Neutrophil (primary cell): ENCODE data around the gene SEC31A.

ENCODE experiments used
- H3K27ac ChIP-seq: fragments of 200-600 bp; sonication (generic); 2 replicates; pipeline ENCODE4 v1.5.1; 2016; ENCODE audit warnings: mild to moderate bottlenecking, moderate library complexity
- H3K27me3 ChIP-seq: fragments of 200-600 bp; sonication (generic); 2 replicates; pipeline ENCODE4 v1.6.0; 2016; ENCODE audit warnings: mild to moderate bottlenecking
- H3K36me3 ChIP-seq: fragments of 200-600 bp; sonication (generic); 2 replicates; pipeline ENCODE4 v1.5.1; 2017
- H3K4me1 ChIP-seq, 2 experiments: fragments of 200-600 bp in 1 of 2; sonication (generic) in 1 of 2; 1 replicate in 1 of 2; 2 replicates in 1 of 2; pipeline versions ENCODE4 v1.5.1 to v1.6.1; 2013 to 2016; ENCODE audit warnings: low read depth in 1 of 2, low read length in 1 of 2, mild to moderate bottlenecking in 1 of 2, moderate library complexity in 1 of 2; ENCODE audit not compliant: control insufficient read depth in 1 of 2, insufficient read depth in 1 of 2
- H3K4me3 ChIP-seq, 2 experiments: fragments of 200-600 bp in 1 of 2; sonication (generic) in 1 of 2; 1 replicate in 1 of 2; 2 replicates in 1 of 2; pipeline ENCODE4 v1.5.1; 2013 to 2016; ENCODE audit warnings: low read depth in 1 of 2, low read length in 1 of 2, mild to moderate bottlenecking in 1 of 2, moderate library complexity in 1 of 2
- H3K9me3 ChIP-seq: fragments of 200-600 bp; sonication (generic); 2 replicates; pipeline ENCODE4 v1.5.1; 2016
- CTCF ChIP-seq: fragments of 200-600 bp; sonication (generic); IDR thresholded peaks from 2 replicates; pipeline ENCODE4 v1.5.1; 2016; ENCODE audit warnings: antibody characterized with exemption

Gene SEC31A

GRCh38 chr4:82810176-82810575 lies 80.8 kb downstream of the SEC31A start:
- no peak for TF ChIP-seq CTCF
- H3K4me3 ChIP-seq = no peak overlapping the region
- H3K27me3 ChIP-seq = no peaks in the 10 kb centered on the region
- H3K4me1 ChIP-seq = no peaks in the 10 kb centered on the region
- H3K9me3 ChIP-seq = no peaks in the 10 kb centered on the region
- H3K27ac ChIP-seq = no peak overlapping the region
- no peaks in the 10 kb centered on the region for H3K36me3 ChIP-seq

GRCh38 chr4:82809619-82810018 lies 81.3 kb downstream of the SEC31A start:
- no peak for TF ChIP-seq CTCF
- Histone ChIP-seq H3K27me3 (no peaks in the 10 kb centered on the region), H3K36me3 (no peaks in the 10 kb centered on the region), H3K4me3 (no peak overlapping the region), H3K4me1 (no peaks in the 10 kb centered on the region), H3K27ac (no peak overlapping the region), H3K9me3 (no peaks in the 10 kb centered on the region)

GRCh38 chr4:82803746-82804145 lies 87.2 kb downstream of the SEC31A start:
- TF ChIP-seq CTCF = no peak
- Histone ChIP-seq H3K4me1 (peaks cover 10 to 24% of the 10 kb centered on the region in 2 experiments), H3K27ac (no peak overlapping the region), H3K36me3 (no peaks in the 10 kb centered on the region), H3K27me3 (peaks cover 35% of the 10 kb centered on the region), H3K9me3 (no peaks in the 10 kb centered on the region), H3K4me3 (no peak overlapping the region)

- H3K36me3 ChIP-seq = no peaks in the 10 kb centered on the region
- H3K4me1 ChIP-seq = peaks cover 17 to 32% of the 10 kb centered on the region in 2 experiments
- H3K27me3 ChIP-seq = peaks cover 43% of the 10 kb centered on the region
- no peak overlapping the region for H3K27ac ChIP-seq
- H3K9me3 ChIP-seq = no peaks in the 10 kb centered on the region
- peak overlapping the region in 1 of 2 experiments; percentile 27 for H3K4me3 ChIP-seq
- TF ChIP-seq CTCF = no peak
Observed at GRCh38 chr4:82802911-82803310, 88.0 kb downstream of the SEC31A start.

GRCh38 chr4:82801910-82802521 lies 88.9 kb downstream of the SEC31A start:
- Histone ChIP-seq H3K27me3 (peaks cover 52% of the 10 kb centered on the region), H3K4me1 (peaks cover 26 to 40% of the 10 kb centered on the region in 2 experiments), H3K9me3 (no peaks in the 10 kb centered on the region), H3K27ac (no peak overlapping the region), H3K36me3 (no peaks in the 10 kb centered on the region), H3K4me3 (no peak overlapping the region)
- no peak for TF ChIP-seq CTCF
